Measurements from ENCODE around the gene B9D1.

The B9D1 gene

DNA sequence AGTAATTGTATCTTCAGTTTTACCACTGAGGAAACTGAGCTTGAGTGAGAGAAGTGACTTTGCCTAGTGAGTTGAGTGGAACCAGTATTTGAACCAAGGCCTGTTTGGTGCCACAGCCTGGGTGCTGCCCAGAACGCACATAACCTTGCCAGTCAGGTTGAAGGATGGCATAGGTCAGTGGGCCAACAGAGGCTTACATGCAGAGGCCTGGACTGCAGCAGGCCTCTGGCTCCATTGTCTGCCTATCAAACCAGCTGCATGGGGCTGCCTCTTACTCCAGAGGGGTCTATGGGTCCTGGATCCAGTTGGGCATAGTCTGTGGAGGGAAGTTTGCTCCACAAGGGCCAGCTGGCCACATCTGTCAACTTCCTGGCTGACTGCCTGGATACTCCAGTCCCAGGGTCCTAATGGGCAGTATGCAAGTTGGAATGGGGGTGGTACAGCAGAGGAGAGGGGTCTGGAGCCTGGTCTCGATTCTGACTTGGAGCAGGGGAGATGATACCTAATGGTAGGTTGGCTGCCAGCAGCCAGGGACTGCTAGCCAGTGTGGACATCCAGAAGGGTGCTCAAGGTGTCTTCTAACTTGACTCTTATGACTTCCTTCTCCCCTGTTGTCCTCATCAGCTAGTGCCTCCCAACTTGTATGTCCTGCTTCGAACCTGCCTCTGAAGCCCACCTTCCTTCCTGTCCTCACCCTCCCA lies 37.4 kb upstream of the B9D1 start:
- no peak overlapping the region for H3K4me3 ChIP-seq (ENCODE audit: low read length)
- TF ChIP-seq ZNF274 (IDR thresholded peaks at IDR 0.05; ENCODE audit: low read depth, low read length), result no peak

GRCh38 chr17:19398301-19399181 lies 36.0 kb upstream of the B9D1 start:
- TF ChIP-seq ZNF274 (IDR thresholded peaks at IDR 0.05; ENCODE audit: low read depth, low read length), result no peak
- H3K4me3 ChIP-seq (ENCODE audit: low read length), result no peak overlapping the region

DNA sequence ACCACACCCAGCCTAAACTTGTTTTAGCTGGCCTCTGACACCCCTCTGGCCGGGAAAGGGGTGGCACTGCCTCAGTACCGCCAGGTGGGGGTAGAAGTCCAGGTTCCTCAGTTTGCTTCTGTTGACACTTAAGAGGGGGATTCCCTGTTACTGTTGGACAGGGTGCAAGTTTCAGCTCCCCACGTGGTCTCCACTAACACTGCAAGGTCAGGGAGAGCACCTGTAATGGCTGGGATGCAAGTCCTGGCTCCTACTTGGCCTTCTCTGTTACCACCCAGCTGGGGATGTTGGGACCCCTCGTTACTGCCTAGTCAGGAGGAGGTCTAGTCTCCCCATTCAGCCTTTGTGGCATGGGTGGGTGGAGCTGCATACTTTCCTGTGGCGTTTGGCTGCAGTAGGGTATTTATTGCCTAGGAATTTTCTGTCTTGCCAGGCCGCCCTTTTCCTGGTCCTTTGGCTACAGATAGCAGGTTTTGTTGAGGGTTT lies 35.1 kb upstream of the B9D1 start:
- no peak overlapping the region for H3K4me3 ChIP-seq (ENCODE audit: low read length)
- no peak for TF ChIP-seq ZNF274 (IDR thresholded peaks at IDR 0.05; ENCODE audit: low read depth, low read length)

DNA sequence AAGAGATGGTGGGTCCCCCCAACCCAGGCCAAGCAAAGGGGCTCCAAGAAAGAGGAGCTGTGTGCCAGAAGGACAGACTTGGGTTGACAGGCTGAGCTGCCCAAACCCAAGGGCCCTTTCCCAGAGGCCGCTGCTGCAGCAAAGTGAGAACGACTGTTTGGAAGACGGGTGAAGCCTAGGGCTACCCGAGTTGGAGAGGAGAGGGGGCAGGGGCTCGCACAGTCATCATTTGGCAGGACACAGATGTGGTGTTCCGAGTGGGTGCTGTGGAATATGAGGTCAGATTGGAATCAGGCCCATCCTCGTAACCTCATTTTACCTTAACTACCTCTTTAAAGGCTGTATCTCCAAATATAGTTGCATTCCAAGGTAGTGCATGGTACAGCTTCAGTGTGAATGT lies 29.8 kb upstream of the B9D1 start:
- no peak overlapping the region for H3K4me3 ChIP-seq (ENCODE audit: low read length)
- no peak for TF ChIP-seq ZNF274 (IDR thresholded peaks at IDR 0.05; ENCODE audit: low read depth, low read length)

DNA sequence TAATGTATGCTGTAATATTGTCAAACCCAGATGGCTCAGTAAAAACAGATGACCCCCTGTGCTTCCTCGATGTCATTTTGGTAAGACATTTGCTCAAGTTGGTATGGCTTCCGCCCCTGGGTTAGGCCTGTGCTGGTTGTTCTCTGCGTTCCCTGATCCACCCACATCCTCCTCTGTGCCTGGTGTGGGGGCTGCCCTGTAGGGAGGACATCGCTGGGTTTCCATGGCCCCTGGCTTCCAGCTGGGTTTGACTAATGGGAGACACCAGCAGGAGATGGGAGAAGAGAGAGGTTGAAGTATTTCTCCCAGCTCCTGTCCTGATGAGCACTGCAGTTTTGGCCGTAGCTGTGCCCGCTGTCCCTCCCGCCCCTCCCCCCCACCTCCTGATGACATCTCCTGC lies 28.9 kb upstream of the B9D1 start:
- TF ChIP-seq ZNF274 (IDR thresholded peaks at IDR 0.05; ENCODE audit: low read depth, low read length), result no peak
- no peak overlapping the region for H3K4me3 ChIP-seq (ENCODE audit: low read length)

GRCh38 chr17:19390951-19391350 lies 28.4 kb upstream of the B9D1 start:
- no peak for TF ChIP-seq ZNF274 (IDR thresholded peaks at IDR 0.05; ENCODE audit: low read depth, low read length)
- no peak overlapping the region for H3K4me3 ChIP-seq (ENCODE audit: low read length)

GRCh38 chr17:19388791-19389785 lies 26.6 kb upstream of the B9D1 start:
- H3K4me3 ChIP-seq (ENCODE audit: low read length), result no peak overlapping the region
- TF ChIP-seq ZNF274 (IDR thresholded peaks at IDR 0.05; ENCODE audit: low read depth, low read length), result no peak

- no peak for TF ChIP-seq ZNF274 (IDR thresholded peaks at IDR 0.05; ENCODE audit: low read depth, low read length)
- H3K4me3 ChIP-seq (ENCODE audit: low read length), result no peak overlapping the region
Measured at GRCh38 chr17:19387921-19388521, 25.5 kb upstream of the B9D1 start.

- TF ChIP-seq ZNF274 (IDR thresholded peaks at IDR 0.05; ENCODE audit: low read depth, low read length), result no peak
- no peak within 1 kb of the TSS for H3K4me3 ChIP-seq (ENCODE audit: low read length)
Measured at GRCh38 chr17:19386974-19387920, 24.7 kb upstream of the B9D1 start, which contains the start of gene MFAP4. Gene MFAP4 (minus strand): TSS chr17:19387190. CDS start chr17:19387155, 35 bp downstream.

DNA sequence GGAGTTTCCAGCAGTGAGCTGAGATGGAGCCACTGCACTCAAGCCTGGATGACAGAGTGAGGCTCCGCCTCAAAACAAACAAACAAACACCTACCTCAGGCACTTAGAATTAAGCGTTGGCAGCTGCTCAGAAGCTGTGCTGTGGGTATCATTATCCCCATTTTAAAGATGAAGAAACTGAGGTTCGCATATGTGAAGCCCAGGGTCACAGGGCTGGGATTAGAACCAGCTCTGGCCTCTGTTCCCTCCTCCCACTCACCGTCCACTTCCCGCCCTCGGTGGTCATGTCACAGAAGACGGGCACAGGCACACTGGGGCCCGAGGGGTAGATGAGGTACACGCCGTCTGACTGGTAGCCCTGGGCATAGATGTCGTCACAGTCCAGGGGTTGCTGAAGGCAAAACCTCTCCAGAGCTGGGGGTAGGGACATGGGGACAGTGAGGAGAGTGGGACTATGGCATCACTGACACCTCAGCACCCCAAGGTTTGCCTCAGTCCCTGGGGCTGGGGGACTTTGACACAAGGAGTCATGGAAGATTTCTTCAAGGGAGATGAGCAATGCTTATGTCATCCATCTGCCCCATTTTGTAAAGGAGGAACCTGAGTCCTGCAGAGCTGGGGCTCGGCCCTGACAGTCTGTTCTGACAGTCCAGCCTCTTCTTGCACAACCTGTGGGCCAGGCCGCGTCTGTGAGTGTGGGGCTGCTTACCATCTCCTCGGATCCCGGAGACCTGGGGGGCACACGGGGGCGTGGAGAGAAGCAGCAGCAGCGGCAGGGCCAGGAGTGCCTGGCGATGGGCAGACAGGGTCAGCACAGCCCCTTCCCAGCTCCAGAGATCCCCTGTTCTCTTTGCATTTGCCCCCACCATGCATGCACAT lies 23.8 kb upstream of the B9D1 start:
- no peak for TF ChIP-seq ZNF274 (IDR thresholded peaks at IDR 0.05; ENCODE audit: low read depth, low read length)

GRCh38 chr17:19385521-19385983 lies 23.0 kb upstream of the B9D1 start:
- TF ChIP-seq ZNF274 (IDR thresholded peaks at IDR 0.05; ENCODE audit: low read depth, low read length), result no peak
- no peak overlapping the region for H3K4me3 ChIP-seq (ENCODE audit: low read length)

More for the DNA sequence above, 23.8 kb upstream of the B9D1 start:
- H3K4me3 ChIP-seq (ENCODE audit: low read length), result no peak overlapping the region
